Smooth muscle cell of the brain vasculature (primary cell): ENCODE measurements around the gene NEK9.
A peak's percentile ranks its signal among the peaks of the same experiment; 100 is the strongest.

Experiments
- DNase-seq: peaks from one replicate; pipeline ENCODE4 v3.0.0-alpha.2; 2012; ENCODE audit warnings: low read depth, low spot score

The NEK9 gene

GRCh38 chr14:75067212-75067611, 59.6 kb downstream of the NEK9 start:
- DNase-seq: no peak

- no peak for DNase-seq
Observed at GRCh38 chr14:75066691-75067090, 60.2 kb downstream of the NEK9 start.

- no peak for DNase-seq
Observed at GRCh38 chr14:75064205-75064567, 62.7 kb downstream of the NEK9 start.

GRCh38 chr14:75063491-75064204, 63.2 kb downstream of the NEK9 start, which contains the start of gene ACYP1:
Gene ACYP1, minus strand, starts transcription at chr14:75064024. Its CDS starts 471 bp downstream, at chr14:75063553.
- DNase-seq: peak; percentile 61

GRCh38 chr14:75063013-75063412, 63.8 kb downstream of the NEK9 start:
- DNase-seq: no peak

- DNase-seq: no peak
Observed at GRCh38 chr14:75060420-75060819, 66.4 kb downstream of the NEK9 start.

- DNase-seq: no peak
Observed at GRCh38 chr14:75059642-75060041, 67.2 kb downstream of the NEK9 start.

- DNase-seq: no peak
Observed at GRCh38 chr14:75054421-75054820, 72.4 kb downstream of the NEK9 start.

GRCh38 chr14:75053396-75054291, 73.2 kb downstream of the NEK9 start:
- DNase-seq: no peak

GRCh38 chr14:75051556-75051899, 75.3 kb downstream of the NEK9 start:
- no peak for DNase-seq

- DNase-seq: peak; percentile 46
Observed at GRCh38 chr14:75050852-75051555, 75.8 kb downstream of the NEK9 start, which contains the start of gene MLH3. Gene MLH3, minus strand, starts transcription at chr14:75051467. Its CDS starts 1,812 bp downstream, at chr14:75049655.

GRCh38 chr14:75049731-75050201, 77.1 kb downstream of the NEK9 start:
- DNase-seq: no peak

- no peak for DNase-seq
Observed at GRCh38 chr14:75049136-75049535, 77.7 kb downstream of the NEK9 start.

- DNase-seq: no peak
Observed at GRCh38 chr14:75048101-75048500, 78.7 kb downstream of the NEK9 start.

GRCh38 chr14:75047506-75047905, 79.3 kb downstream of the NEK9 start:
- no peak for DNase-seq

GRCh38 chr14:75046899-75047298, 79.9 kb downstream of the NEK9 start:
- DNase-seq: no peak

- DNase-seq: no peak
Observed at GRCh38 chr14:75046275-75046674, 80.6 kb downstream of the NEK9 start.

- DNase-seq: no peak
Observed at GRCh38 chr14:75044752-75045151, 82.1 kb downstream of the NEK9 start.

GRCh38 chr14:75044322-75044721, 82.5 kb downstream of the NEK9 start:
- DNase-seq: no peak

- DNase-seq: no peak
Observed at GRCh38 chr14:75042035-75042434, 84.8 kb downstream of the NEK9 start.

GRCh38 chr14:75041613-75042012, 85.2 kb downstream of the NEK9 start:
- DNase-seq: no peak

- no peak for DNase-seq
Observed at GRCh38 chr14:75040959-75041358, 85.9 kb downstream of the NEK9 start.
